Measurements from ENCODE around the gene SPOCK1. TPM values are rescaled to one million over a fixed set of nuclear protein-coding genes. Genes with fewer than 3 reads are reported as not detected.

SPOCK1 gene
- total and polyA plus RNA-seq, 2 experiments from 2014 or later: 268 to 471 TPM

DNA sequence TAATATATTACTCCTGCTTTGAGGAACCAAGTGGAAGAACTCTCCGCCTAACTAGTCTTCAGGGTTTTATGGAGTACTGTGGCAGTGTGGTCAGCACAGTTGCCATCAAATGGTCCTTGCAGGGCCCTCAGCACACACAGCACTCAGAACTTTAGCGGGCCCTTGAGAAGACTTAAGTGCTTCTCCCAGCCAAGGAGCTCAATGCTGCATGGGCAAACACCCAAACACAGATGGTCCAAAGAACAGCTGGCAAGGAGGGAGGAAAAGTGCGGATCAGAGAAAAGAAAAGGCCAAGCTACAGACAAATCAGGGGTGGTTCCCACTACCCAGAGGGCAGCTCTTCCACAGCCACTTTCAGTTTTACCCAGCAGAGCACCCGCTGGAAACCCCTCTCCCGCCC lies 98.6 kb downstream of the SPOCK1 start:
- 52 to 63% methylated on average over 4 to 5 of the region's 5 CpGs for WGBS, 2 experiments (ENCODE audit: low coverage in 1 of 2, low lambda C conversion rate in 2 of 2, missing lambda C conversion rate in 2 of 2)
- Histone ChIP-seq H3K9me2 (ENCODE audit: insufficient read depth) (no peaks in the 10 kb centered on the region), H3K4me3 (no peak overlapping the region), H3K27me3 (replicated peaks; ENCODE audit: insufficient read depth) (no peaks in the 10 kb centered on the region), H3K9ac (no peak overlapping the region), H3K27ac (no peak overlapping the region), H3K9me3 (ENCODE audit: low read depth) (no peaks in the 10 kb centered on the region), H3K79me2 (ENCODE audit: insufficient read depth) (peaks cover 98% of the 10 kb centered on the region), H2AFZ (no peak overlapping the region), H3F3A (ENCODE audit: insufficient read depth) (peaks cover 5% of the 10 kb centered on the region; the same call in 1 of the 2 replicates), H3K4me2 (ENCODE audit: unreplicated experiment) (no peak overlapping the region), H3K4me1 (ENCODE audit: insufficient read depth) (peaks cover 8% of the 10 kb centered on the region), H3K36me3 (ENCODE audit: low read depth) (no peaks in the 10 kb centered on the region), H4K20me1 (ENCODE audit: insufficient read depth) (peaks cover 14% of the 10 kb centered on the region; the same call in 1 of the 2 replicates)
- no peak for DNase-seq
- TF ChIP-seq EZH2 (IDR thresholded peaks at IDR 0.05; ENCODE audit: insufficient read depth, poor library complexity, severe bottlenecking): no peak
- TF ChIP-seq EZH2phosphoT487 (IDR thresholded peaks at IDR 0.05; ENCODE audit: insufficient read depth, low read depth): no peak
- in situ Hi-C loops (cut with MboI): no loop called here

- H3K4me2 ChIP-seq (ENCODE audit: unreplicated experiment): no peak overlapping the region
- peaks cover 15% of the 10 kb centered on the region for H3K4me1 ChIP-seq (ENCODE audit: insufficient read depth)
- H4K20me1 ChIP-seq (ENCODE audit: insufficient read depth): peaks cover 14% of the 10 kb centered on the region; the same call in 1 of the 2 replicates
- H3K4me3 ChIP-seq: no peak overlapping the region
- 60% methylated on average over 3 of the region's 3 CpGs for WGBS, 2 experiments (ENCODE audit: low coverage in 1 of 2, low lambda C conversion rate in 2 of 2, missing lambda C conversion rate in 2 of 2)
- H3K36me3 ChIP-seq (ENCODE audit: low read depth): no peaks in the 10 kb centered on the region
- peaks cover 98% of the 10 kb centered on the region for H3K79me2 ChIP-seq (ENCODE audit: insufficient read depth)
- TF ChIP-seq EZH2phosphoT487 (IDR thresholded peaks at IDR 0.05; ENCODE audit: insufficient read depth, low read depth): no peak
- no peak for TF ChIP-seq EZH2 (IDR thresholded peaks at IDR 0.05; ENCODE audit: insufficient read depth, poor library complexity, severe bottlenecking)
- no peaks in the 10 kb centered on the region for H3K9me3 ChIP-seq (ENCODE audit: low read depth)
- peaks cover 9% of the 10 kb centered on the region; the same call in 1 of the 2 replicates for H3F3A ChIP-seq (ENCODE audit: insufficient read depth)
- in situ Hi-C loops (cut with MboI): no loop called here
- H3K9ac ChIP-seq: no peak overlapping the region
- no peak for DNase-seq
- H3K27me3 ChIP-seq (replicated peaks; ENCODE audit: insufficient read depth): no peaks in the 10 kb centered on the region
- H3K9me2 ChIP-seq (ENCODE audit: insufficient read depth): no peaks in the 10 kb centered on the region
- no peak overlapping the region for H2AFZ ChIP-seq
- H3K27ac ChIP-seq: no peak overlapping the region
Observed at GRCh38 chr5:137399911-137400310, 99.2 kb downstream of the SPOCK1 start.

DNA sequence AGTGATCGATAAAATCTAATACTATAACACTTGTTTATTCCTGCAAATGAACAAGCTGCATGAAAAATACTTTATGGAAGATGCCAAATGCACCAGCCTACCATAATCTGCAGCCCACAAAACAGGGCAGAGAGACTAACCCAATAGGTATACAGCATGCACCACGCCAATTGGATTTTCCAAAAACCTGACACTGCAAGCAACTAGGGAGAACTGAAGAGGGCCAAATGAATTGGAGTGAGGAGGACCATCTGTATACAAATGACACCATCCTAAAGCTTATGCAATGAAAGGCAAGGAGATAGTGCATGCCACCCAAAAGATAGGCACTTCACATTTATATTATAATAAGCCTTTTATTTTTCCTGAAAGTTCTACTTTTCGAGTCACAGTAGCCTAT lies 100.4 kb downstream of the SPOCK1 start:
- Histone ChIP-seq H3F3A (ENCODE audit: insufficient read depth) (peaks cover 20% of the 10 kb centered on the region; the same call in 1 of the 2 replicates), H3K27me3 (replicated peaks; ENCODE audit: insufficient read depth) (no peaks in the 10 kb centered on the region), H4K20me1 (ENCODE audit: insufficient read depth) (peaks cover 14% of the 10 kb centered on the region; the same call in 1 of the 2 replicates), H3K4me3 (no peak overlapping the region), H3K9me2 (ENCODE audit: insufficient read depth) (no peaks in the 10 kb centered on the region), H3K9me3 (ENCODE audit: low read depth) (no peaks in the 10 kb centered on the region), H3K9ac (no peak overlapping the region), H2AFZ (no peak overlapping the region), H3K4me2 (ENCODE audit: unreplicated experiment) (no peak overlapping the region), H3K79me2 (ENCODE audit: insufficient read depth) (peaks cover 99% of the 10 kb centered on the region), H3K4me1 (ENCODE audit: insufficient read depth) (peaks cover 21% of the 10 kb centered on the region), H3K27ac (no peak overlapping the region), H3K36me3 (ENCODE audit: low read depth) (no peaks in the 10 kb centered on the region)
- in situ Hi-C loops (cut with MboI): no loop called here
- WGBS, 2 experiments (ENCODE audit: low coverage in 1 of 2, low lambda C conversion rate in 2 of 2, missing lambda C conversion rate in 2 of 2): 78 to 81% methylated on average over 3 of the region's 3 CpGs
- TF ChIP-seq EZH2phosphoT487 (IDR thresholded peaks at IDR 0.05; ENCODE audit: insufficient read depth, low read depth) (no peak), EZH2 (IDR thresholded peaks at IDR 0.05; ENCODE audit: insufficient read depth, poor library complexity, severe bottlenecking) (no peak)
- no peak for DNase-seq

DNA sequence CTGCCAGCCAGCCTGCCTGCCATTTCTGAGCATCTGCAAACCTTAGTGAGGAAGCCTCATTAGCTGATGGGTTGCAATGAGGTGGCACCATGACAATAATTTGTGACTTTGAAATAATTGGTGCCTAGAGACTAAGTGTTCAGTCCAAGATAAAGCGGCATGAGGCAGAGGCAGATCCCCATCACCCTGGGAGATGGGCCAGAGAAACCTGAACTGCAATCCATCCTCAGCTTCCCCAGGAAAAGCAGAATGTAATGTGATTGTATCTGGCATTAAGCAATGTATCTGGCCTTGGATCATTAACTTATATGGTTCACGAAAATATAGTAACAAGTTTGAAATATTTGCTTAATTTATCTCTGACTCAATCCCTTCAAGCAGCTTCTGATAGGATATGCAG lies 101.0 kb downstream of the SPOCK1 start:
- Histone ChIP-seq H3K9me2 (ENCODE audit: insufficient read depth) (no peaks in the 10 kb centered on the region), H2AFZ (no peak overlapping the region), H3K9ac (no peak overlapping the region), H3K27ac (no peak overlapping the region), H3K4me2 (ENCODE audit: unreplicated experiment) (no peak overlapping the region), H3K36me3 (ENCODE audit: low read depth) (no peaks in the 10 kb centered on the region), H3F3A (ENCODE audit: insufficient read depth) (peaks cover 24% of the 10 kb centered on the region; the same call in 1 of the 2 replicates), H3K4me1 (ENCODE audit: insufficient read depth) (peaks cover 27% of the 10 kb centered on the region), H3K4me3 (no peak overlapping the region), H4K20me1 (ENCODE audit: insufficient read depth) (peaks cover 13% of the 10 kb centered on the region; the same call in 1 of the 2 replicates), H3K9me3 (ENCODE audit: low read depth) (no peaks in the 10 kb centered on the region), H3K79me2 (ENCODE audit: insufficient read depth) (peaks cover 99% of the 10 kb centered on the region), H3K27me3 (replicated peaks; ENCODE audit: insufficient read depth) (no peaks in the 10 kb centered on the region)
- DNase-seq: no peak
- no peak for TF ChIP-seq EZH2phosphoT487 (IDR thresholded peaks at IDR 0.05; ENCODE audit: insufficient read depth, low read depth)
- TF ChIP-seq EZH2 (IDR thresholded peaks at IDR 0.05; ENCODE audit: insufficient read depth, poor library complexity, severe bottlenecking): no peak
- in situ Hi-C loops (cut with MboI): no loop called here
- 82 to 87% methylated on average over 2 of the region's 2 CpGs for WGBS, 2 experiments (ENCODE audit: low coverage in 1 of 2, low lambda C conversion rate in 2 of 2, missing lambda C conversion rate in 2 of 2)
